Measurements from ENCODE around the gene ACAN. TPM values are rescaled to one million over a fixed set of nuclear protein-coding genes. Genes with fewer than 3 reads are reported as not detected.

ACAN gene
- total and polyA plus RNA-seq, 2 of the 8 experiments (the other 6 are each of a cell fraction or from before 2014, with no cell fraction given): 0.71 to 0.73 TPM

DNA sequence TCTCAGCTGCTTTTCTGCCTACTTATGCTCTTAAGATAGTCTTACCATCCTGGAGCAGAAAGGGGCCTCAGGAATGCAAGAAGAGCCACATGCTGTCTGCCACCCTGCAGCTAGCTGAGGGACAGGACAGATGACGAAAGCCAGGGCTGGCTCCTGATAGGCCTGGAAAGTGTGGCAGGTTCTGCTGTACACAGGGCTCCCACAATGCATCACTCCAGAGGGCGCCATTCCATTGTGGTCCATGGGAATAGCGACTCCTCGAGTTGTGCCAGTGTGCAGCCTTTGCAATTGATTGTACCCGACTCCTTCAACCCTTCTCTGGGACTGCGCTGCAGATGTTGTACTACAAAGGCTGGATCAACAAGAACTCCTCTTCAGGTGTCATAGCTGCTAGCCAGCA lies 11.2 kb downstream of the ACAN start:
- WGBS, 2 experiments (ENCODE audit: extremely low coverage in 1 of 2, insufficient coverage in 1 of 2, insufficient read length in 1 of 2, insufficient replicate concordance in 2 of 2, low coverage in 1 of 2, low lambda C conversion rate in 2 of 2, missing lambda C conversion rate in 1 of 2): 92% methylated on average over 6 of the region's 6 CpGs; no CpG with 5 or more reads in 1 of the 2 experiments
- ChIA-PET CTCF (ENCODE audit: partially characterized antibody) (interaction anchor here (0.5 to 2.0 kb wide), 4 partner anchors 10 to 158 kb away, joined by 3 to 16 read pairs (median 3); partner anchors contain the start of gene ACAN), POLR2A (ENCODE audit: partially characterized antibody) (no interaction called here)
- Histone ChIP-seq H2BK5ac (ENCODE audit: low read depth, low read length) (no peak overlapping the region), H3K4me1 (replicated peaks in 1 of 4; ENCODE audit: control insufficient read depth in 3 of 4, insufficient read depth in 4 of 4, low read length in 3 of 4) (peaks cover 0 to 2% (median 1%) of the 10 kb centered on the region in 4 experiments; a peak in 4 of 7 replicates), H3K9me3 (ENCODE audit: insufficient read depth in 2 of 2, low read depth in 1 of 2, low read length in 1 of 2) (no peaks in the 10 kb centered on the region), H2BK15ac (ENCODE audit: low read length) (no peak overlapping the region), H2AK5ac (ENCODE audit: low read depth, low read length) (no peak overlapping the region), H2BK20ac (ENCODE audit: low read length) (no peak overlapping the region), H4K8ac (ENCODE audit: extremely low read depth, insufficient read depth, low read length) (peak overlapping the region; percentile 45), H3K23ac (ENCODE audit: insufficient read length) (no peak overlapping the region), H3K14ac (ENCODE audit: insufficient read length) (no peak overlapping the region), H4K20me1 (replicated peaks in 1 of 2; ENCODE audit: control insufficient read depth in 1 of 2, insufficient read depth in 2 of 2, low read length in 2 of 2) (no peaks in the 10 kb centered on the region), H3K9ac (replicated peaks in 1 of 4; ENCODE audit: extremely low read depth in 1 of 4, low read depth in 3 of 4, low read length in 3 of 4) (no peak overlapping the region), H3K4ac (replicated peaks; ENCODE audit: insufficient read length, low read depth, low read length) (no peak overlapping the region), H4K91ac (replicated peaks; ENCODE audit: insufficient read length, low read length) (no peak overlapping the region), H3K18ac (ENCODE audit: extremely low read depth, low read length) (no peak overlapping the region), H3K27me3 (replicated peaks in 1 of 4; ENCODE audit: control insufficient read depth in 3 of 4, extremely low read depth in 1 of 4, insufficient read depth in 3 of 4, low read length in 3 of 4) (no peaks in the 10 kb centered on the region), H2AFZ (ENCODE audit: low read length) (no peak overlapping the region; the same call in 1 of the 2 replicates), H3K4me3 (ENCODE audit: extremely low read depth in 1 of 4, insufficient read depth in 2 of 4, low read depth in 3 of 4, low read length in 4 of 4) (no peak overlapping the region), H3K23me2 (ENCODE audit: low read depth, low read length) (no peaks in the 10 kb centered on the region), H4K5ac (ENCODE audit: insufficient read length, low read depth, low read length) (no peak overlapping the region), H2BK120ac (replicated peaks; ENCODE audit: low read depth, low read length) (no peak overlapping the region), H3K27ac (ENCODE audit: low read depth, low read length) (no peak overlapping the region), H3K36me3 (ENCODE audit: control insufficient read depth in 2 of 4, insufficient read depth in 4 of 4, low read length in 3 of 4) (no peaks in the 10 kb centered on the region), H3K79me2 (ENCODE audit: control insufficient read depth in 1 of 2, insufficient read depth in 2 of 2, low read length in 2 of 2) (no peaks in the 10 kb centered on the region), H3K56ac (replicated peaks; ENCODE audit: insufficient read length, low read depth, low read length) (no peak overlapping the region), H2BK12ac (ENCODE audit: low read depth, low read length) (no peak overlapping the region), H3K4me2 (ENCODE audit: insufficient read depth in 1 of 2, low read depth in 2 of 2, low read length in 2 of 2) (no peak overlapping the region), H3K79me1 (ENCODE audit: low read depth, low read length) (no peaks in the 10 kb centered on the region)
- no peak for FAIRE-seq
- no peak for DNase-seq (ENCODE audit: low read depth in 1 of 2, low spot score in 2 of 2)
- TF ChIP-seq, protein P1, sequence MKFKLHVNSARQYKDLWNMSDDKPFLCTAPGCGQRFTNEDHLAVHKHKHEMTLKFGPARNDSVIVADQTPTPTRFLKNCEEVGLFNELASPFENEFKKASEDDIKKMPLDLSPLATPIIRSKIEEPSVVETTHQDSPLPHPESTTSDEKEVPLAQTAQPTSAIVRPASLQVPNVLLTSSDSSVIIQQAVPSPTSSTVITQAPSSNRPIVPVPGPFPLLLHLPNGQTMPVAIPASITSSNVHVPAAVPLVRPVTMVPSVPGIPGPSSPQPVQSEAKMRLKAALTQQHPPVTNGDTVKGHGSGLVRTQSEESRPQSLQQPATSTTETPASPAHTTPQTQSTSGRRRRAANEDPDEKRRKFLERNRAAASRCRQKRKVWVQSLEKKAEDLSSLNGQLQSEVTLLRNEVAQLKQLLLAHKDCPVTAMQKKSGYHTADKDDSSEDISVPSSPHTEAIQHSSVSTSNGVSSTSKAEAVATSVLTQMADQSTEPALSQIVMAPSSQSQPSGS (IDR thresholded peaks at IDR 0.05; ENCODE audit: low read length): no peak
- TF ChIP-seq SIN3A (conservative IDR thresholded peaks at IDR 0.05 in 1 of 2, IDR thresholded peaks at IDR 0.05 in 1 of 2; ENCODE audit: low read depth in 1 of 2, low read length in 2 of 2) (no peak), BACH1 (IDR thresholded peaks at IDR 0.05; ENCODE audit: low read length) (no peak), GABPA (IDR thresholded peaks at IDR 0.05; ENCODE audit: borderline replicate concordance, insufficient read depth, low read length) (no peak), TAF7 (optimal IDR thresholded peaks at IDR 0.05; ENCODE audit: borderline replicate concordance, low read depth, low read length) (no peak), KDM5A (IDR thresholded peaks at IDR 0.05; ENCODE audit: low read length) (no peak), ZNF274 (IDR thresholded peaks at IDR 0.05; ENCODE audit: borderline replicate concordance, extremely low read depth, low read length) (no peak), RXRA (IDR thresholded peaks at IDR 0.05; ENCODE audit: insufficient read depth, low read depth, low read length) (no peak)
- TF ChIP-seq, protein P2, sequence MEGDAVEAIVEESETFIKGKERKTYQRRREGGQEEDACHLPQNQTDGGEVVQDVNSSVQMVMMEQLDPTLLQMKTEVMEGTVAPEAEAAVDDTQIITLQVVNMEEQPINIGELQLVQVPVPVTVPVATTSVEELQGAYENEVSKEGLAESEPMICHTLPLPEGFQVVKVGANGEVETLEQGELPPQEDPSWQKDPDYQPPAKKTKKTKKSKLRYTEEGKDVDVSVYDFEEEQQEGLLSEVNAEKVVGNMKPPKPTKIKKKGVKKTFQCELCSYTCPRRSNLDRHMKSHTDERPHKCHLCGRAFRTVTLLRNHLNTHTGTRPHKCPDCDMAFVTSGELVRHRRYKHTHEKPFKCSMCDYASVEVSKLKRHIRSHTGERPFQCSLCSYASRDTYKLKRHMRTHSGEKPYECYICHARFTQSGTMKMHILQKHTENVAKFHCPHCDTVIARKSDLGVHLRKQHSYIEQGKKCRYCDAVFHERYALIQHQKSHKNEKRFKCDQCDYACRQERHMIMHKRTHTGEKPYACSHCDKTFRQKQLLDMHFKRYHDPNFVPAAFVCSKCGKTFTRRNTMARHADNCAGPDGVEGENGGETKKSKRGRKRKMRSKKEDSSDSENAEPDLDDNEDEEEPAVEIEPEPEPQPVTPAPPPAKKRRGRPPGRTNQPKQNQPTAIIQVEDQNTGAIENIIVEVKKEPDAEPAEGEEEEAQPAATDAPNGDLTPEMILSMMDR (IDR thresholded peaks at IDR 0.05; ENCODE audit: control extremely low read depth in 1 of 3, insufficient read depth in 1 of 3, low read depth in 1 of 3, low read length in 3 of 3): no peak
